HEK293T (cell line): ENCODE results near the gene NEB.

Experiments
- ARNT ChIP-seq: fragments of 450-650 bp; IDR thresholded peaks from 2 replicates; pipeline ENCODE4 v1.6.1; 2017; ENCODE audit warnings: mild to moderate bottlenecking
- BHLHE40 ChIP-seq: fragments of 450-650 bp; IDR thresholded peaks from 2 replicates; pipeline ENCODE4 v1.6.1; 2016; ENCODE audit warnings: mild to moderate bottlenecking, moderate library complexity, borderline replicate concordance
- FOXA1 ChIP-seq: fragments of 450-650 bp; IDR thresholded peaks from 2 replicates; pipeline ENCODE4 v1.6.1; 2016; ENCODE audit warnings: mild to moderate bottlenecking
- FOXM1 ChIP-seq: fragments of 450-650 bp; IDR thresholded peaks from 2 replicates; pipeline ENCODE4 v1.6.1; 2017; ENCODE audit warnings: mild to moderate bottlenecking, borderline replicate concordance
- L3MBTL2 ChIP-seq: fragments of 450-650 bp; conservative IDR thresholded peaks from 2 replicates; pipeline ENCODE4 v1.6.1; 2016; ENCODE audit warnings: mild to moderate bottlenecking
- NFRKB ChIP-seq: fragments of 450-650 bp; IDR thresholded peaks from 2 replicates; pipeline ENCODE4 v1.6.1; 2016; ENCODE audit warnings: mild to moderate bottlenecking, moderate library complexity
- TARDBP ChIP-seq: fragments of 450-650 bp; IDR thresholded peaks from 2 replicates; pipeline ENCODE4 v1.6.1; 2016

- TF ChIP-seq FOXM1 (no peak), BHLHE40 (no peak), FOXA1 (no peak), ARNT (no peak), TARDBP (no peak), L3MBTL2 (no peak), NFRKB (no peak)
Observed at GRCh38 chr2:151549191-151549590, 185.1 kb downstream of the NEB start.
